DMS114 treated with DMSO at 0.1 percent for 48 hours (cell line): ENCODE measurements around the gene NFATC2.

ENCODE experiments used
- DNase-seq: peaks from one replicate; lab custom pipeline; 2025; ENCODE audit not compliant: unreplicated experiment; lab: John Stamatoyannopoulos, UW

NFATC2 gene

DNA sequence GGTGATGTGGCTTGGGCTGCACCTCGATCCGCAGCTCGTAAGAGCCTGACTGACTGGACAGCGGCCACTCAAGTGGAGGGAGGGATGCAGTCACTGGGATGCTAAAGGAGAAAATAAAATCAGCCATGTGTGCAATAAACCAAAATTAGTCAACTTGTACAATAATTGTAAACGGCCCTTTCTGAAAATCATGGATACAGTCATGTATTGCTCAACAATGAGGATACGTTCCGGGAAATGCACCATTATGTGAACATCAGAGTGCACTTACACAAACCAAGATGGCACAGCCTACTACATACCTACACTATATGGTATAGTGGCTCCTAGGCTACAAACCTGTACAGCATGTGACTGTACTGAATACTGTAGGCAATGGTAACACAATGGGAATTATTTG is 25.7 kb downstream of the NFATC2 start:
- no peak for DNase-seq

DNA sequence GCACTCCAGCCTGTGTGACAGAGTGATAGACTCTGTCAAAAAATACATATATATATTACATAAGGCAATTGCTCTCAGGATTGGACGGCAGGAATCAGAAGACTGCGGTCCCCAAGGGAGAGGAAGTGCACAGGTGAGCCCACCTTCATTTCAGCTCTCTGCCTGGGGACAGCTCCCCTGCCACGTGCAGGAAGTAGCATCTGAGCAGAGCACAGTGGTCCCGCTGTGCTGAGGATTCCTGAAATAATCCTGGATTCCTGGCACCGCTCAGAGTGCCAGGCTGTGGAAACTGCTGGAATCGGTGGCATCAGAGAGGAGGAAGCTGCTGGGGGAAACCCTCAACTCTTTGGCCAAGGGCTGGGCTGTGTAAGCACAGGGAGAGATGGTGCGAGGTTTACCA is 27.7 kb downstream of the NFATC2 start:
- no peak for DNase-seq

DNA sequence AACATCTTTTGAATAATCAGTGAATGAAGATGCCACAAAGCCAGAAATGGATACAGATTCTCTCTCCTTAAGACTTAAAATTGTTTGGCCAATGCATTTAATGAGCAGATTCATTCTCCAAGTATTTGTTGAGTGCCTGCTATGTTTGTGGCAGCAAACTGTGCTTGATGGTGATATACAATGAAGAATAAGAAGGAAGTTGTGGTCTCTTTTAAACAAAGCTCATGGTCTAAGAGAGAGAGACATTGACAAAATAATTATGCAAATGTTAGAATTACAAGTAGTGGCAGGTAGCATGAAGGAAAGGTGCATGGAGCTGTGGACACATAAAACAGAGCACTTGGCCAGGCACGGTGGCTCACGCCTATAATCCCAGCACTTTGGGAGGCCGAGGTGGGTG is 28.3 kb downstream of the NFATC2 start:
- DNase-seq: no peak

DNA sequence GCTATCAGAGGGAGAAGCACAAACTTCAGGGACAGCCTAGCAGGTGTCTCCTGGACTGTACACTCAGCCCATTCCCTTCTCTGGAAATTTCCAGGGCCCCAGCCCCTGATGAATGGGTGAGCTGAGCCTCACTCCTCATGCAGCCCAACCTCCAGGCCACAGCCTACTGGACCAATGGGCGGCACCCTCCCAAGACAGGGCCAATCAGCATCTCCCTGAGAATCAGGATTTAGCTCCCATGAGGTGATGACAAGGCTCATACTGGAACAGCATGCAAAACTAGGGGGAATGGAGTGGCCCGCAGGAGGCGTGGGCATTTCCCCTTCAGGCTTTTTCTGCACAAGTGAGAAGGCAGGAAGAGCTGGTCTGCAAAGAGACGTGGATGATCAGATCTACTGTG is 29.0 kb downstream of the NFATC2 start:
- DNase-seq: no peak

DNA sequence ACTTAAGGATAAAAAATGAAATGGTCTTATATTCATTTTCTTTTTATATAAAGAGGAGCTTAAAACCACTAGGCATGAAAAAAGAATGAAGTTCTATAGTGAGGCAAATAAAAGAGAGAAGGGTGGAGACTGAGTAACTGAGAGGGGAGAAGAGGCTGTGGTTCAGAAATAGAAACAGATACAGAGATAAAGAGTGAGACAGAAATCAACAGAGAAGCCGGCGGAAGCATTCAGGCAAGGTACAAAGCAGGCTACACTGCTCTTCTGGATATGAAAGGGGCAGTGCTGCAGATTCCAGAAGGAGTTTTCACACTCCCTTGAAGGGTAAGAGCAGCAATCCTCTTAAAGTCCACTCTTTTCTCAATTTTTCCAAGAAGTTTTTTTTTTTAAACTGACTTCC is 29.9 kb downstream of the NFATC2 start:
- no peak for DNase-seq

DNA sequence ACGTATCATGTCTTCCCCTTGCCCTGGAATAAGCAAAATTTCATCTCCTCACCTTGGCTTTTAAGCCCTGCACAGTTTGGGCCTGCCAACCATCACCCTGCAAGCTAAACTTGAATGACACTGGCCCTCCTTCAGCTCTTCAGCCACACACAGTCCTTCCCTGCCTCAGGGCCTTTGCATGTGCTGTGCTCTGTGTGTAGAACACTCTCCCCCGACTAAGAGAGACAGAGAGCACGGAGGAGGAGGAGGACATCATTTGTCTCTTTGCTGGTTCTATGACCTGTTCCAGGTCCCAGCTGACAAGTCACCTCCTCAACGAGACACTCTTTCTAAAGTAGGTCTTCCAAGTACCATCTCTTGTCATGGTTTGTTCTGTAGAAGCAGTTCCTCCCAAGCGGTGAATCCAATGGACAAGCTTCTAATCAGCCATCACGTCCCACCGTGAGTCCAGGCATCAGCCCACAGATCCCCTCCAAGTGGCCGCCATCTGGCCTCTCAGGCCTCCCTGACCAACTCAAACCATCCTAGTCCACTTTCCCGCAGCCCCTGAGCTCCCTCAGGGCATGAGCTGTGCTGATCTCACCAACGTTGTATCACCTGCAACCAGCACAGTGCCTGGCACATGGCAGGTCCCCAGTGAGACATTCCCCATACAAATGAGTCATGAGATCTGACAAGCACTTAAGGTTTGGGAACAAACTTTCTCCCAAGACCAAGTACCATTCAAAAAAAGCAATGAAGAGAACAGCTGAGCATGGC is 30.5 kb downstream of the NFATC2 start:
- DNase-seq: no peak

DNA sequence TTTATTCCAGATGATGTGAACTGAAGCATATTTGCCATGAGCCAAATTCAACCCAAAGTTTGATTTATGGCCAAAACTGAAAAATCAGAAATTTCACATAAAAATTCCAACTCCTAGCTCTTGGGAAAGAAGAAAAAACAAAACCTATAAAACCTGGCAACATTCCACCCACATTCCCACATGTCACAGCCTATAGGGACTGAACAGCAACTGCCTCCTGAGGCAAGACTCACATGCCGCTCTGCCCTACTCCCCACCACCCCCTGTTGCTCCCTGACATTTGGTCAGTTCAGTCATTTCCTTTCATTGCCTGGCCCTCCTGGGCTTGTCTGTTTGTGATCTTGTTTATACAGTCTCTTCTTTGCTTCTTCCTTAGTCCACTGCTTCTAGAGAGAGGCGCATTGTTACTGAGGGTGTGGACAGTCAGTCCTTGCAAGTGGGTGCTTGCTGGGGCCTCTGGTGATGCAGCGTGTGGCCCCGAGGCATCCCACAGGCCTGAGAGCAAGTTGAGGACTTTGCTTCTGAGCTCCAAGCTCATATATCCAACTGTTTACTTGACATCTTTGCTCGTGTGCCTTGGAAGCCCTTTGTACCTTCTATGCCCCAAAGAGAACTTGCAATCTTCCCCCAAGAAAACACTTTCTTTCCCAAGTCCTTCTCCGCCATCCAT is 31.4 kb downstream of the NFATC2 start:
- no peak for DNase-seq

DNA sequence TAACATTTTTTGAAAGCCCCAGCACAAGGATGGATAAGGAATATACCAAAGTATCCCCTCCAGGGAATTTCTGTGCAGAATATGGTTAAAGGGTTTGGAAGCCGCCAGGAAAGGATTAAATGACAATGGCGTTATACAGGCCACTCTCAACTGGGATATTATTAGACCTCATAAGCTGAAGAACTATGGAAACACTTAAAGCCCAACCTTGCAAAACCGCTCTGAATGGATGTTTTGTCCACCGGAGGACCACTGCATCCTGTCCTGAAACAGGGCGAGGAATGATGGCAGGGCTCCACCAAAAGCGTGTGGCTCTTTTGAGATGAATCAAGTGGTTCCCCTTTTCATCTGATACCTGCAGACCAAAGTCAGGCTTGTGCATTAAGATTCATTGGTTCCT is 32.4 kb downstream of the NFATC2 start:
- no peak for DNase-seq

DNA sequence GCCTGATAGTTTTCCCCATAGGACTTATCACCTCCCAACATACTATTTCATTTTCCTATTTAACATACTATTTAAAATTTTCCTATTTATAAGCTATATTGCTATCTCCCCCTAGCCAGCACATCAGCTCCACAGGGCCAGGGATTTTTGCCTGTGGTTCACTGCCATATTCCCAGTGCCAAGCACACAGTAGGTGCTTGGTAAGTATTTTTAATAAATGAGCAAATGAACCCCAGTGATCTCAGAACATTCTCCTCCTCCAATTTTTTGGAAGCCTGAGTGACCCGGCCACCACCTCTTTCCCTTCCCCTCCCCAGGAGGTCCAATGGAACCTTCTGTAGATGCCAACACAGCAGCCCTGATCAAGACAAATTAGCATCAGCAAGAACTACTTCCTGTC is 33.3 kb downstream of the NFATC2 start:
- no peak for DNase-seq

DNA sequence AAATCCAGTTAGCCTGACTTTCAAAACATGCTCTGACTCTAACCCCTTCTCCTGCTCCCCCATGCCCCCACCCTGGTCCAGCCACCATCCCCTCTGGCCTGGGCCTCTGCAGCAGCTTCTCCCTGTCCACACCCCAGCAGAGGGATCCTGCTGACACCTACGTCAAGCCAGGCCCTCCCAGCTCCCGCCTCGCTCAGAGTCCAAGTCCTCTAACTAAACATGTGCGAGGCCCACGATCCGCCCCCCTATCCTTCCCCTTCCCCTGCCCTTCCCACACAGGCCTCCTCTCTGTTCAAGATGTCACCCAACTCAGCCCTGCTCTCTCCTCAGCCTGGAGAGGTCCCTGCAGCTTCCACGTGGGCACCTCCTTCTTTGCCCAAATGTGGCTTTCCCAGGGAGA is 33.7 kb downstream of the NFATC2 start:
- no peak for DNase-seq

DNA sequence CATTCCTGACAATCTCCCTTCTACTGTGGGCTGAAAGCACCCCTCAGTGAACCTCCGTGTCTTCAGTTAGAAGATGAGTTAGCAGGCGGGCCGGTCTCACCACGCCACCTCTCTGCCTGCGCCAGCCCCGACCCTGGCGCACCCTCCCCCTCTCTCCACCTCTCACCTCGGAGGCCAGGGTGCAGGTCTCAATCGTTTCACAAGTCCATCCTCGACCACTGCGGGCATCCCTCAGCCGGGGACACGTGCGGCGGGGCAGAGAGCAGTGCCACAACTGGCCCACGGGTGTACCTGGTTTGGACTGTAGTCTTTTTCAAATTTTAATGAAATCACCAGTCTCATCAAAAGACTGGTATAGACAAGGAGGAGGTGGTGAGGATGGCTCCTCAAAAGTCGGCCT is 34.4 kb downstream of the NFATC2 start:
- no peak for DNase-seq

DNA sequence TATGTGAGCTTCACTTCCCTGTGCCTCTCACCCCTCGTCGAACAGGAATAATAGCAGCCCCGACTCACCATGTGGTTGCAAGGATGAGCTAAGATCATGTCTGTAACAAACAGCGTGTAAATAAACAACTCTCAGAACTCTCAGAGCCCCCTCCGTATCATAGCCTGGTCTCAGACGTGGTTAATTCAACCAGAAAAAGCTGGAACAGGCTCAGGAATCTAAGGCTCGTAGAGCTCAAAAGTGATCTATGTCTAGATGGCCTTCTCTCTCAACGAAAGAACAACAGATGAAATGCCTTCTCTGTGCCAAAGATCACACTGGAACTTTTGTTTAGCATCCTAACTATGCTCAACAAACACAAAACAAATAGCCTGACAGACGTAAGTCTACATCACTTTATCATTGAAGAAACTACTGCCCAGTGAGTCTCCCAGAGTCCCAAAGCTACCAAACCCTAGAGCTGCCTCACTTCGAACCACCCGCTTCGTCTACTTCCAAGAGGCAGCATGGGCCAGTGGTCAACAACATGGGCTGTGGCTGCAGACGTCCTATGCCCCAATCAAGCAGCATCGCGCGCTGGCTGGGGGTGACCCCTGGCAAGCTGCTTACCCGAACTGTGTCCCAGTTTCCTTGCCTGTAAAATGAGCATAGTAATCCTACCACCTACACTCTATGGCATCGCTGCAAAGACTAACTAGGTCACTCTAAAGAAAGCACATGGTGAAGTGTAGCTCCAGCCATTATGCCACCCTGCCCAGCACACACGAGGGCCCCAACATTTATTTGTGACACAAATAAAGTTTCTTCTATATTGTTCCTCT is 35.1 kb downstream of the NFATC2 start:
- DNase-seq: no peak

DNA sequence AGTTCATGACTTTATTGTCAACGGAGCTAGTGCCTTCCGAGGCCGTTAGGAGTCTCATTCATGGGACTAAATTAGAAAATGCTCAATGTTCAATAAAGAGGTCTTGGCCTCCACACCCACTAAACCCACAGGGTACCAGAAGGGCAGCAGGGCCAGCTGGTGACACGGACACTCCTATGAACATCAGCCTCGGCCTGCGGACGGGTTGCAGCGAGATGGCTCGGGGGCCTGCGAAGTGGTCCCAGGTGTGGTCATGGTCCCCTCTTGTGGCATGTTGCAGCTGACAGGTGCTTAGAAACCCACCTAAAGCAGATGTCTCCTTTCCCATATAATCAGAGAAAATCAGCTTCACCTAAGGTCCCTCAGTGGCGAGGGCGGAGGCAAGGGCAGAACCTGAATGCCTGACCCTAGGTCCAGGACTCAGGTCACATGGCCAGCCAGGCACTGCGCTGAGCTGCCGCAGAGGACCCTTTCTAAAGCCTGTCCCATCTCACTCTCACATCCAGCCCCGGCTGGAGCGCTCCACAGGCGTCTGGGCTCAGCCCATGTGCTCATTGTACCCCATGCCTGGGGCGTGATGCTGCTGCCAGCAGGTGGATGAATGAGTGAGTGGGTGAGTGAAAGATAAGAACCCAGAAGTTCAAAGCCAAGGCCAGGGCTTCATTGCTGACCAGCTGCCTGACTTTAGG is 35.8 kb downstream of the NFATC2 start:
- no peak for DNase-seq

DNA sequence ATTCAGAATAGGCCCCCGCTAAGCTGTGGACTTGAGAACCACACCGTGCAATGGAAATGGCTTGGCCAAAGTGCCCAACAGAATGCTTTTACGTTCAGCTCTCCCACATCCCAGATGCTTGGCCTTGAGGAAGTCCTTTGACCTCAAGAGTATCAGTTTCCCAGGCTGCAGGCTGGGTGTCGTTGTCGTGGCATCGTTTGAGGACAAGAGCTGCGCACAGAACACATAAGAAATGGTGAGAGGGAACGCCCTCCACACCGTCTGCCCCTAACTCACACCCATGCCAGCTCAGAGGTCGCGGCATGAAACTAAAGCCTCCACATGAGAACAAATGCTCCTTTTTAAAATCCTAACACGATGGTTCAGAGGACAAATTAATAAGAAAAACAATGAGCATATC is 37.0 kb downstream of the NFATC2 start:
- DNase-seq: no peak

DNA sequence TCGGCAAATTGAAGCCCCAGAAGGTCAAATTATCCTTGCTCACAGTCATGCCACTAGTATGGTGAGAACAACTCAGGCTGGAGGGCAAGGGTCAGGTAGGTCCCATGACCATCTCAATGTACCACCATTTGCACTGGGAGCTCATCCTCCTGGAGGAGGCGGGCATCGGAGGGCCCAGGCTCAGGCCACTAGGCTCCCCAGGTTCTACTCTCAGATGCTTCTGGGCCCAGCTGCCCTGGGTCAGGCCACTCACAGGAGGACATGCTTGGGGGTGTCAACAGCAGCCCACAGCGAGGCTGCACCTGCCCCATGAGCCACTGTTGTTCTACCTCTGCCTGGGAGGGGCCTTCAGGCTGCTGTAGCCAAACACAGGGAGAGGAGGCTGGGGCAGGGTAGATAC is 39.1 kb downstream of the NFATC2 start:
- DNase-seq: no peak

DNA sequence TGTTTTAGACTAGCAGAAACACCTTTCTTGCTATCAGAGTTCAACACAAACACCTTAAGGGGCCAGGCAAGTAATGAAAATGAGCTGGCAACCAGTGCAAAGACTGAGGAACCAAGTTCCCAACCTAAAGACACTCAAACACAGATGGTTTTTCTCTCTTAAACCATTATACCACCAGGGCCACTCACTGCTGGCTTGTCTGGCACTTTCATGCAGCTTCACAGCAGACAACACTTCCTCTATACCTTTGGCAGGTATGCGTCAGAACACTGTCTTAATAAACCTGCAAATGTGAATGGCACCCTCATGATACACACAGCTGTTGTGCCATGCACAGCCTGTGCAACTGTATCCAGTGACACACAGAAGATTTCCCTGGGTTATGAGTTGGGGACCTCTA is 41.6 kb downstream of the NFATC2 start:
- no peak for DNase-seq

DNA sequence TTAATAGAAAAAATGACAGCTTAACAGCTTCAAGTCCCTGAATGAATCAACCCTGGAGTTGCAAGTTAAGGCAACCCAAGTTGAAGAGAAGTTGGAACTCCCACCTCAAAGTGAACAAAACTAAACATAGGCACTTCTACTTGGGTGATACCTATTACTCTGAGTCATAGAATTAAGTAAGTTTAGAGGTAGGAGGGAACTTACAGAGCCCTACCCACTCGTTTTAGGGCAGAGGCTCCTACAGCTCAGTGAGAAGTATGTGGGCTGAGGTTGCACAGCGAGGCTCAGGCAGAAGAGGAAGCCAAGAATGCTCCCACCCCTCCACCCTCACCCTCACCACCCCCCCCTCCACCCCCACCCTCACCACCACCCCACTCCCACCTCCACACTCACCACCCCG is 42.2 kb downstream of the NFATC2 start:
- DNase-seq: no peak

DNA sequence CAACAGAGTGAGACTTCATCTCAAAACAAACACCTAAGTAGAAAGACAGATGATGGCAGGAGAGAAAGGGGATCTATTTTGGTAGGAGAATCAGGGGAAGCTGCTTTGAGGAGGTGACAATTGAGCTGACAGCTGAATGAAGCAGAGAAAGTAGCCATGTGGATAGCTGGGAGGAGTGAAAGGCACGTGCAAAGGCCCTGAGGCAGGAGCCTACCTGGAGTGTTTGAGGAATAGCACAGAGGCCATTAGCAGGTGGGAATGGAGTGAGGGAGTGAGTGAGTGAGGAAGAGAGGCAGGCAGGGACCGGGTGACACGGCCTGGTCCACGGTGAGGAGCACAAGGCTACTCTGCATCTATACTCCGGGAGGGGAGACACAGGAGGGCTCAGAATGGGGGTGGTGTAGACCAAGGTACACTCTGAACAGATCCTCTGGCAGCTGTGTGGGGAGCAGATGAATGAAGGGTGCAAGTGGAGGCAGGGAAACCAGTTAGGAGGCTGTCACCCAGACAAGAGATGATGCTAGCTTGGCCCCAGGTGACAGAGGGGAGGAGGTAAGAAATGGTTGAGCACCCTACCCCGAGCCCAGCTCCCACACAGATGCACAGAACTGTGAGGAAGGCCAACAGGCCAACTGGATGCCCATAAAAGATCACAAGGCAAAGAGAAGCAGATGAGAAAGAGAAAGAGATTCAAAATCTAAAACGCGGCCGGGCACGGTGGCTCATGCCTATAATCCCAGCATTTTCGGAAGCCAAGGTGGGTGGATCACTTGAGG is 43.6 kb downstream of the NFATC2 start:
- DNase-seq: no peak

DNA sequence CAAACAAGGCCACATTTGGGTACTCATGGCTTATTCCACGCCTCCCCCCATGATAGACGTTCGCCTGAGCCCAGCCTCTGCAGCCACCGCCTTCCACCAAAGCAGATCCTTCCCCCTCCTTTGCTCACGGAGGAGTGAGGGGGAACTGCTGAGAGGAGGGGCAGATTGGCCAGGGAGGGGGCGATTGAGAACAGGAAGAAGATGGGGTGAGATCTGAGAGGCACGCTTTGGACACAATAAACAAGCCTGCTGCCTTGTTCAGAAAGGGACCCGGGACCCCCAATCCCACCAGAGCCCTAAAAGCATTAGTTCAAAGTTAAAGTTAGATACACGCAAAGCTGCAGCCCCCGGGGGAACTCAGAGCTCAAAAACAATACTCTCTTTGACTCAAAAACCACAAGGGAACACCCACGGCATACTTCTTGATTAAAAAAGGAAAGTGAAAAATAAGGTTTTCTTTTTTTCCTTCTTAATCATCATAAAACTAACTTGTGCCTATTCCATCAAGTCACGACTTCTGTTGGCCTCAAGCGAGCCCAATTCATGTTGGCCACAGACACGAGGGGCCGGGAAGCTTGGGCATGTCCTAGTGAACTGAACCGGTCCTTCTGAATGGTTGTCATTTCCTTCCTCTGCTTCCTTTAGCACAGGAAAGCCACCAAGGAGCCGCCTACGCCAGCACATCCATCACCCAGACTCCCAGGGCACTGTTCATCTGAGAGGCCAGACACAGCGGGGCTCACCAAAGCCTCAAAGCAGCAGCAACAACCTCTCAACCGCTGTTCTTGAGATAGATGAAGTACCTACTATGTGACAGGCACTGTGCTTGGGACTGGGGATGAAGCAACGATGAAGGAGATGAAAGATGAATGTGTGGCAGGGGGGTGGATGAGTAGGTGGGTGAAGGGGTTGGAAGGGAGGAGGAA is 44.7 kb downstream of the NFATC2 start:
- DNase-seq: no peak

DNA sequence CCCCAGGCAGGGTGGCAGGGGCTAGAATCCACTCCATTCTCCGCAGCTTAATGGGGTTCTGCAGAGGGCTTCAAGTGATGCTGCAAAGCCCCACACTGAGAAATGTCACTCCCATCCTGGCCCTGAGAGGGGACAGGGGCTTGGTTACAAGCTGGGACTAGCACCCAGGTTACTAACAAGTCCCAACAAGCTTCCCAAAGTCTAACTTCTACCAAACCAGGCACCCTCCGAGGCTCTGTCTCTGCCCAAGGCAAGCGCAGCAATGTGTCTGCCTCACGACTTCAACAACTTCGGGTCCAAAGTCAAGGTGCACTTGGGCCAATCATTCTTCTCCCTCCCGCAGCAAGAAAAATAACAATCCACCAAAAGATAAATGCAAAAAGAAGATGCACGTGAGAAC is 45.6 kb downstream of the NFATC2 start:
- no peak for DNase-seq
